ENCODE measurements around the gene ENPP6. TPM values are rescaled to one million over a fixed set of nuclear protein-coding genes. Genes with fewer than 3 reads are reported as not detected.

The ENPP6 gene
- total RNA-seq, 4 donors from 2014 or later = 0.47 to 1.7 (median 1.2) TPM

DNA sequence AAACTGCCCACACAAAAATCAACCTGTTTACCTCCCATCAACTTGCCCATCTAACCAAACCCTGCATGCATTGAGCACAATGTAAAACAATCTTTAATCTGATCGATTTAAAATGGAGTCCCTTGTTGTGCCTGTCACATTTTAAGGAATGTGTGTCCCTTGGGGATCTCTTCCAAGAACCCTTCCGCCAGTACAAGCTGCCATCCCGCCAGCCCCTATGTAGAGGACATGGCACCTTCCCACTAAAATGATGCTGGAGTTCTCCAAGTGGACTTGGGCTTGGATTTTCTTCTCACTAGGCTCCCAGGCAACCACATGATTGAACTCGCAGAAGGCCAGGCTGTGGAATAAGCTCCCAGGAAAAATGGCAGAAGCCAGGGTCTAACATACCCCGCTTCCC is 45.8 kb upstream of the ENPP6 start:
- peaks cover 0 to 5% (median 0%) of the 10 kb centered on the region in 3 donors for H3K4me1 ChIP-seq
- H3K9me3 ChIP-seq = no peaks in the 10 kb centered on the region
- H3K36me3 ChIP-seq = no peaks in the 10 kb centered on the region
- no peaks in the 10 kb centered on the region for H3K27me3 ChIP-seq
- no peak for TF ChIP-seq EP300 (IDR thresholded peaks at IDR 0.05)
- no peak for TF ChIP-seq POLR2AphosphoS5 (IDR thresholded peaks at IDR 0.05)
- no peak for TF ChIP-seq POLR2A (IDR thresholded peaks at IDR 0.05)
- TF ChIP-seq CTCF (IDR thresholded peaks at IDR 0.05) = no peak
- no peak for ATAC-seq
- 90% methylated on average over 3 to 5 of the region's 5 CpGs for WGBS, 2 donors (ENCODE audit: low coverage in 1 of 2)
- no peak overlapping the region for H3K27ac ChIP-seq
- no peak overlapping the region for H3K4me3 ChIP-seq

DNA sequence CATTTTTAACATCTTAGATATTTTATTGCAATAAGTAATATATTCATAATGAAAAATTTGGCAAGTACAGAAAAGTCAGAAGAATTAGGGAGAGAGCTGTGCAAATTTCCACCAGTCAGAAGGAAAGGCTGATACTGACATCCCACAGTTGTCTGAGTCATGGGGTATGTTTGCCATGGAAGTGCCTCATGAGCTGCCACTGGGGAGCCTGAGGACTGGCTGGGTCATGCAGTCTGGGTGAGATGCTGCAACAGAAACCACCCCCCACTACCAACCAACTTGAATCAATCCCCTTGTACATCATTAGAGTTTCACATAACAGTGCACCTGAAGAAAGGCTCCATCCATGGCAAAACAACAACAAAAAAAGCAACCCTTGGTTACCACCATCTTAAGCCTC is 45.2 kb upstream of the ENPP6 start:
- H3K4me3 ChIP-seq = no peak overlapping the region
- no peak for ATAC-seq
- H3K36me3 ChIP-seq = no peaks in the 10 kb centered on the region
- no peaks in the 10 kb centered on the region for H3K9me3 ChIP-seq
- H3K27me3 ChIP-seq = no peaks in the 10 kb centered on the region
- H3K27ac ChIP-seq = no peak overlapping the region
- H3K4me1 ChIP-seq = peaks cover 0 to 5% (median 0%) of the 10 kb centered on the region in 3 donors
- TF ChIP-seq POLR2AphosphoS5 (IDR thresholded peaks at IDR 0.05) (no peak), POLR2A (IDR thresholded peaks at IDR 0.05) (no peak), CTCF (IDR thresholded peaks at IDR 0.05) (no peak), EP300 (IDR thresholded peaks at IDR 0.05) (no peak)

DNA sequence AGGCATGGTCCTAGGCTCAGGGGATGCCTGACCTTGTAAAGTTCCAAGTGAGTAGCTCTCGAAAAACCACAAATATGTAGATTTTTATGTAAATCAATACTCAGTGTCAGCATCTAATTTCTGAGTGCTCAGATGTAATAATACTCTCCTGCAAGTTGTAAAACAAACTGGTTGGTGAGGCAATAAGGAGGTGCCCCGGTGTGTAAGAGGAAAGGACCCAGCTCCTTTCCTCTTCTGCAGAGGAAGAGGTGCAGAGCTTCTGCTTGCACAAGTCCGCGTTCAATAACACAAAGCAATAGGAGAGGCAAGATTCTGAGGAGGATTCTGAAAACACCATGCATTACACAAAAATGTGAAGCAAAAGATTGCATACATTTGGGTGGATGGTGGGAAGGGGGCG is 43.6 kb upstream of the ENPP6 start:
- ATAC-seq = no peak
- TF ChIP-seq POLR2AphosphoS5 (IDR thresholded peaks at IDR 0.05) = no peak
- no peak for TF ChIP-seq POLR2A (IDR thresholded peaks at IDR 0.05)
- no peak for TF ChIP-seq EP300 (IDR thresholded peaks at IDR 0.05)
- no peak for TF ChIP-seq CTCF (IDR thresholded peaks at IDR 0.05)
- Histone ChIP-seq H3K4me1 (peaks cover 0 to 5% (median 0%) of the 10 kb centered on the region in 3 donors), H3K27ac (no peak overlapping the region), H3K4me3 (no peak overlapping the region), H3K27me3 (no peaks in the 10 kb centered on the region), H3K9me3 (no peaks in the 10 kb centered on the region), H3K36me3 (no peaks in the 10 kb centered on the region)
- WGBS, 2 donors (ENCODE audit: low coverage in 1 of 2) = 71 to 77% methylated on average over 2 to 5 of the region's 5 CpGs

- Histone ChIP-seq H3K9me3 (no peaks in the 10 kb centered on the region), H3K27me3 (no peaks in the 10 kb centered on the region), H3K4me1 (peaks cover 0 to 5% (median 0%) of the 10 kb centered on the region in 3 donors), H3K27ac (no peak overlapping the region), H3K36me3 (no peaks in the 10 kb centered on the region), H3K4me3 (no peak overlapping the region)
- ATAC-seq = no peak
- TF ChIP-seq EP300 (IDR thresholded peaks at IDR 0.05) = no peak
- TF ChIP-seq POLR2AphosphoS5 (IDR thresholded peaks at IDR 0.05) = no peak
- no peak for TF ChIP-seq CTCF (IDR thresholded peaks at IDR 0.05)
- no peak for TF ChIP-seq POLR2A (IDR thresholded peaks at IDR 0.05)
- 36 to 37% methylated on average over 6 of the region's 6 CpGs for WGBS, 2 donors (ENCODE audit: low coverage in 1 of 2)
These were observed 42.2 kb upstream of the ENPP6 start for GRCh38 chr4:184259866-184260265.

DNA sequence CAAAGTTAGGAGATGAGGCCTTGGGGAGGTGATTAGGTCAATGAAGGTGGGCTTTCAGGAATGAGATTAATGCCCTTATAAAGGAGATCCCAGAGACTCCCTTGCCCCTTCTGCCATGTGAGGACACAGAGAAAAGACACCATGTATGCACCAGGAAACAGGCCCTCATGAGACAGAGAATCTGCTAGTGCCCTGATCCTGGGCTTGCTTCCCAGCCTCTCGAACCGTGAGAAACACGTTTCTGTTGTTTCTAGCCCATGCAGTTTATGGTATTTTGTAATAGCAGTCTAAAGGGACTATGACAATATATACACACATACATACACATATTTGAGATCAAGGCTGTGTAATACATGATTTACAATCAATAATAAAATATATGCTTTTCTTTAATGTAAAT is 41.4 kb upstream of the ENPP6 start:
- H3K9me3 ChIP-seq = no peaks in the 10 kb centered on the region

More for the DNA sequence above, 41.4 kb upstream of the ENPP6 start:
- H3K27me3 ChIP-seq = no peaks in the 10 kb centered on the region
- H3K27ac ChIP-seq = no peak overlapping the region
- H3K36me3 ChIP-seq = no peaks in the 10 kb centered on the region
- peaks cover 0 to under 1% (median 0%) of the 10 kb centered on the region in 3 donors for H3K4me1 ChIP-seq
- H3K4me3 ChIP-seq = no peak overlapping the region
- ATAC-seq = no peak
- 68 to 89% methylated on average over 3 of the region's 3 CpGs for WGBS, 2 donors (ENCODE audit: low coverage in 1 of 2)
- TF ChIP-seq EP300 (IDR thresholded peaks at IDR 0.05) = no peak
- TF ChIP-seq POLR2AphosphoS5 (IDR thresholded peaks at IDR 0.05) = no peak
- no peak for TF ChIP-seq CTCF (IDR thresholded peaks at IDR 0.05)
- TF ChIP-seq POLR2A (IDR thresholded peaks at IDR 0.05) = no peak
